T-helper 1 cell treated with Interleukin-12 subunit alpha and Interleukin-12 subunit beta and Interleukin-4 antibody, amounts not matched to agents 30 μg/mL and 1 μg/mL, for 36 hours (primary cell): ENCODE measurements around the gene PDZD8.
A peak's percentile ranks its signal among the peaks of the same experiment; 100 is the strongest.

Experiments used
- H3K27ac Mint-ChIP-seq: one replicate; pipeline ENCODE4 v1.8.0; 2021; ENCODE audit warnings: mild to moderate bottlenecking, mixed read lengths
- H3K27me3 Mint-ChIP-seq: one replicate; pipeline ENCODE4 v1.8.0; 2021; ENCODE audit warnings: low read depth, mixed read lengths
- H3K36me3 Mint-ChIP-seq: one replicate; pipeline ENCODE4 v1.8.0; 2021; ENCODE audit warnings: low read depth, mixed read lengths
- H3K4me1 Mint-ChIP-seq: one replicate; pipeline ENCODE4 v1.8.0; 2021; ENCODE audit warnings: low read depth, mixed read lengths
- H3K4me3 Mint-ChIP-seq: one replicate; pipeline ENCODE4 v1.8.0; 2021; ENCODE audit warnings: mild to moderate bottlenecking, moderate library complexity, mixed read lengths
- H3K9me3 Mint-ChIP-seq: one replicate; pipeline ENCODE4 v1.8.0; 2021; ENCODE audit warnings: mixed read lengths

The PDZD8 gene

GRCh38 chr10:117370205-117370604 is 5.0 kb downstream of the PDZD8 start:
- Mint-ChIP-seq H3K4me1 (peaks cover 40% of the 10 kb centered on the region), H3K27ac (no peak overlapping the region), H3K4me3 (no peak overlapping the region), H3K27me3 (no peaks in the 10 kb centered on the region), H3K9me3 (no peaks in the 10 kb centered on the region), H3K36me3 (peaks cover 6% of the 10 kb centered on the region)

DNA sequence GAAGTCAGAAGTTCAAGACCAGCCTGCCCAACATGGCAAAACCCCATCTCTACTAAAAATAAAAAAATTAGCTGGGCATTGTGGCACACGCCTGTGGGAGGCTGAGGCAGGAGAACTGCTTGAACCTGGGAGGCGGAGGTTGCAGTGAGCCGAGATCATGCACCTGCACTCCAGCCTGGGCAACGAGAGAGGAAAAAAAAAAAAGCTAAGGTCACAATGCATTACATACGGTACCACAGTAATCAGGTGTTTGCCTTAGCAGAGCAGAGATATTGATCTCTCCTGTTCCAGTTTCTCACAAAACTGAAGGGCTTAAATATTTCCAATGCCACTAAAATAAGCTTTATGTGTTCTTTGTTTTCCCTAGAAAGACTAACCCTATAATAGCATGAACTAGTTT is 7.5 kb downstream of the PDZD8 start:
- Mint-ChIP-seq H3K4me3 (no peak overlapping the region), H3K36me3 (peaks cover 4% of the 10 kb centered on the region), H3K27me3 (no peaks in the 10 kb centered on the region), H3K4me1 (peaks cover 39% of the 10 kb centered on the region), H3K27ac (no peak overlapping the region), H3K9me3 (no peaks in the 10 kb centered on the region)

- H3K27me3 Mint-ChIP-seq, result no peaks in the 10 kb centered on the region
- H3K4me1 Mint-ChIP-seq, result peaks cover 34% of the 10 kb centered on the region
- peaks cover 4% of the 10 kb centered on the region for H3K36me3 Mint-ChIP-seq
- H3K9me3 Mint-ChIP-seq, result no peaks in the 10 kb centered on the region
- no peak overlapping the region for H3K4me3 Mint-ChIP-seq
- H3K27ac Mint-ChIP-seq, result no peak overlapping the region
Observed at GRCh38 chr10:117366741-117367140, 8.5 kb downstream of the PDZD8 start.

GRCh38 chr10:117365612-117366011 is 9.6 kb downstream of the PDZD8 start:
- Mint-ChIP-seq H3K36me3 (peaks cover 4% of the 10 kb centered on the region), H3K9me3 (no peaks in the 10 kb centered on the region), H3K4me3 (no peak overlapping the region), H3K4me1 (peaks cover 33% of the 10 kb centered on the region), H3K27ac (no peak overlapping the region), H3K27me3 (no peaks in the 10 kb centered on the region)

- H3K9me3 Mint-ChIP-seq, result no peaks in the 10 kb centered on the region
- H3K36me3 Mint-ChIP-seq, result no peaks in the 10 kb centered on the region
- H3K4me3 Mint-ChIP-seq, result no peak overlapping the region
- H3K4me1 Mint-ChIP-seq, result peaks cover 27% of the 10 kb centered on the region
- no peak overlapping the region for H3K27ac Mint-ChIP-seq
- H3K27me3 Mint-ChIP-seq, result no peaks in the 10 kb centered on the region
Observed at GRCh38 chr10:117364110-117364960, 10.9 kb downstream of the PDZD8 start.

DNA sequence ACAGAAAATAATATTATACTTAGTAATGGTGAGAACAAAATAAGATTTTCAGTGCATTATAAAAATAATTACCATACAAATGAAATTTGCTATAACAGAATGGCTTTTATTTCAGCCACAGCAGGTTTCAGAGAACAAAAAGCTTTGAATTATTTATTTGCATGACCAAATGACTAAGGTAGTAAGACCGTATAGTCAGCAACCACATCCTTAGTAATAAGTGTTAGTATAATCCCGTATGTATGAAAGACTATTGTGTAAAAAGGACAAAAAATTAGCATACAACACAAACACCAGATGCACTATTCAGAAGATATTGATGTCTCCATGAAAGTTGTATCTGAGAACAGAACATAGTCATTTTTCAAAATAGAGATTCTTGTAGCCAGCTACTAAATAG is 12.2 kb downstream of the PDZD8 start:
- H3K4me1 Mint-ChIP-seq, result peaks cover 25% of the 10 kb centered on the region
- no peak overlapping the region for H3K4me3 Mint-ChIP-seq
- H3K36me3 Mint-ChIP-seq, result no peaks in the 10 kb centered on the region
- H3K27ac Mint-ChIP-seq, result no peak overlapping the region
- no peaks in the 10 kb centered on the region for H3K27me3 Mint-ChIP-seq
- H3K9me3 Mint-ChIP-seq, result no peaks in the 10 kb centered on the region

DNA sequence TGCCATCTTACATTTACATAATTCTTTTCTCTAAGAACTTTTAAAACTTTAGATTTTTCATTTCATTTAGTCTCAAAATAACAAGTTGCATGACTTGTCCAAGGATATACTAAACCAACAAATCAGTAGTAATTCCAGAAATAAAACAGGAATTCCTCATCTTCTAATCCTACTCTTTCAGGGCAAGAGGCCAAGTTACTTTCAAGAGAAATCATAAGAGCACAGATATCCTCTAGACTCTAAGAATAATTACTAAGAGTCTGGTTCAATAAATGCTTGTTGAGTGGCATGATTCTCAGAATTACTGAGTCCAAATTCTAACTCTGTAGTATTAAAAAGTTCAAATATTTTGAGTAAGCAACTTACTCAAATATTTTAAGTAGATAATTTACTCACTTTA is 12.9 kb downstream of the PDZD8 start:
- Mint-ChIP-seq H3K36me3 (no peaks in the 10 kb centered on the region), H3K9me3 (no peaks in the 10 kb centered on the region), H3K4me3 (no peak overlapping the region), H3K27ac (no peak overlapping the region), H3K4me1 (peaks cover 20% of the 10 kb centered on the region), H3K27me3 (no peaks in the 10 kb centered on the region)

DNA sequence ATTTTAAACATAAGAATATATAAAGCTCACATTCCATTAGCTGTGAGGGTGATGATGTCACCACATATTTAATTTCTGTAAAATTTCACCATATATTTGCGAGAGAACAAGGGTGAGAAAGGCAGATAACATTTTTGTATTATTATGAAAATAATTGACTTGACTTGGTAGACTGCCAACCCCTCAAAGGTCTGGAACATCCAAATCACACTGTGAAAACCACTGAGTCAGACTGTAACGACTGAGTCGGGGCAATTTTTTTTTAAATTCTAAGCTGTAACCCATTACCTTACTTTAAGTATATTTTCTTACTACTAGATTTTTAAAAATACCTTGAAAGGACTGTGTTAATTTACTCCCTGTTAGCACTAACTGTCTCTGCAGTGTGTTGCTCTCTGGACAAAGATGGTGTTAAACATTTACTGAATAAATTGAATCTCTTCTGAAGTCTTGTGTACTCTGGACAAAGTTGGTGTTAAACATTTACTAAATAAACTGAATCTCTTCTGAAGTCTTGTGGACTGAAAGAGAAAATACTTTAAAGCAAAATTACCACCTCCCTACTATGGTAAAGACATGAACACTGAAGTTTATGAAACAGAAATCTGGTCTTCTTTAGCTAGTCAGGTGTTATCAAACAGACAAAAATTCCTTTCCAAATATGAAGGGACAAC is 14.1 kb downstream of the PDZD8 start:
- Mint-ChIP-seq H3K27ac (no peak overlapping the region), H3K36me3 (no peaks in the 10 kb centered on the region), H3K9me3 (no peaks in the 10 kb centered on the region), H3K4me1 (peaks cover 17% of the 10 kb centered on the region), H3K27me3 (no peaks in the 10 kb centered on the region), H3K4me3 (no peak overlapping the region)

- Mint-ChIP-seq H3K4me3 (no peak overlapping the region), H3K27ac (no peak overlapping the region), H3K27me3 (no peaks in the 10 kb centered on the region), H3K4me1 (peaks cover 14% of the 10 kb centered on the region), H3K36me3 (no peaks in the 10 kb centered on the region), H3K9me3 (no peaks in the 10 kb centered on the region)
Observed at GRCh38 chr10:117360016-117360415, 15.2 kb downstream of the PDZD8 start.

DNA sequence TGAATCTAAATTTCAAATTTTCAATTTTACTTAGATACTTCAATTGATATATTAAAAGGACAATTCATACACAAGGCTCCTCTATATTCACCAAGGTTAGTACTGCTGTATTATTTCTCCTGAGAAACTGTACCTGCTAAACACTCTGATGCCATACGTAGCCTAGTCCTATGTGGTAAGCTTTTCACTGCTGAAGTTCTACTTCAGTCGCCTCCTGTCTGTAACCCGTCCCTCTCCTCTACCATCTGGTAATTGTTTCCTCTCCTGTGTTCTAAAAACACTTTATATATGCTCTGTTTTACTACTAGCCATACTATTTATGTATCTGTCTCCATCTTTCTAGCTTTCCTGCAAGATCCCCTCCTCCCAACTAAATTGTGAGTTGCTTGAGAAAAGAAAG is 20.2 kb downstream of the PDZD8 start:
- no peaks in the 10 kb centered on the region for H3K9me3 Mint-ChIP-seq
- H3K4me3 Mint-ChIP-seq, result no peak overlapping the region

DNA sequence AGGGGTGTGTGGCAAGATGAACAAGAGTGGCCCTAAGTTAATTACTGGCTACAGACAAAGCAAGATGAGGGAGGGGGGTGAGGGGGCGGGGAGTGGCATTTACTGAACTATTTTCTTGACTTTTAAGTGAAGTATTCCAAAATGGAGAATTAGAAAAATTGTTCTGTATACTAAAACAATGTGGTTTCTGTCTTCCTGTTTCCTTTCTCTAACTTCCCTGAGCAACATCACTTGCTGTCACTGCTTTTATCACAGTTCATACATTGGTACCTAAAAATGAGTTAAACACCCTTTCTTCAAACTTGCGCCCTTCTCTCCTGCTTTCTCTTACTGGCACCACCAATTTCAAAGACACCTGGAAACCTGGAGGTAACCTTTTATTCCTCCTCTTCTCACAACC is 21.6 kb downstream of the PDZD8 start:
- Mint-ChIP-seq H3K9me3 (no peaks in the 10 kb centered on the region), H3K27me3 (no peaks in the 10 kb centered on the region), H3K4me3 (peak overlapping the region; percentile 1), H3K27ac (no peak overlapping the region), H3K36me3 (peaks cover 2% of the 10 kb centered on the region), H3K4me1 (peaks cover 22% of the 10 kb centered on the region)

More for the DNA sequence above, 20.2 kb downstream of the PDZD8 start:
- Mint-ChIP-seq H3K27me3 (no peaks in the 10 kb centered on the region), H3K4me1 (peaks cover 22% of the 10 kb centered on the region), H3K27ac (no peak overlapping the region), H3K36me3 (no peaks in the 10 kb centered on the region)

- Mint-ChIP-seq H3K27me3 (no peaks in the 10 kb centered on the region), H3K4me3 (no peak overlapping the region), H3K9me3 (no peaks in the 10 kb centered on the region), H3K27ac (no peak overlapping the region), H3K4me1 (peaks cover 22% of the 10 kb centered on the region), H3K36me3 (peaks cover 2% of the 10 kb centered on the region)
Observed at GRCh38 chr10:117352724-117353123, 22.5 kb downstream of the PDZD8 start.

GRCh38 chr10:117351996-117352395 is 23.2 kb downstream of the PDZD8 start:
- no peaks in the 10 kb centered on the region for H3K27me3 Mint-ChIP-seq

DNA sequence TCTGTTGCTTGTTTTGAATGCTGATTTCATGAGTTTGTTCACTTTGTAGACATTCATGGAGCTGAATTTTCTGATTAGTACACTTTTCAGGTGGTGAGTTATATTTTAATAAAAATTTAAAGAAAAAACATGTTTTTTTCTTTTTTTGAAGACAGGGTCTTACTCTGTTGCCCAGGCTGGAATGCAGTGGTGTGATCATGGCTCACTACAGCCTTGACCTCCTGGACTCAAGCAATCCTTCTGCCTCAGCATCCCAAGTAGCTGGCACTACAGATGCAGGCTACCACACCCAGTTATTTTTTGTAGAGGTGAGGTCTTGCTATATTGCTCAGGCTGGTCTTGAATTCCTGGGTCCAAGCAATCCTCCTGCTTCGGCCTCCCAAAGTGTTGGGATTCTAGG is 23.7 kb downstream of the PDZD8 start:
- no peak overlapping the region for H3K27ac Mint-ChIP-seq
- H3K4me3 Mint-ChIP-seq, result no peak overlapping the region
- H3K27me3 Mint-ChIP-seq, result no peaks in the 10 kb centered on the region
- H3K4me1 Mint-ChIP-seq, result peaks cover 24% of the 10 kb centered on the region
- peaks cover 2% of the 10 kb centered on the region for H3K36me3 Mint-ChIP-seq
- H3K9me3 Mint-ChIP-seq, result no peaks in the 10 kb centered on the region

More at GRCh38 chr10:117351996-117352395, 23.2 kb downstream of the PDZD8 start:
- no peak overlapping the region for H3K27ac Mint-ChIP-seq
- peaks cover 23% of the 10 kb centered on the region for H3K4me1 Mint-ChIP-seq
- H3K36me3 Mint-ChIP-seq, result peaks cover 2% of the 10 kb centered on the region
- H3K4me3 Mint-ChIP-seq, result no peak overlapping the region
- H3K9me3 Mint-ChIP-seq, result no peaks in the 10 kb centered on the region

GRCh38 chr10:117350909-117351308 is 24.3 kb downstream of the PDZD8 start:
- Mint-ChIP-seq H3K27ac (no peak overlapping the region), H3K4me3 (no peak overlapping the region), H3K9me3 (no peaks in the 10 kb centered on the region), H3K36me3 (peaks cover 2% of the 10 kb centered on the region), H3K4me1 (peaks cover 24% of the 10 kb centered on the region), H3K27me3 (no peaks in the 10 kb centered on the region)
